Superior temporal gyrus (tissue), 1 donor: ENCODE measurements around the gene CNGA2.

ENCODE experiments used
- DNase-seq: peaks from one replicate; pipeline ENCODE4 v3.0.0-alpha.2; 2016; ENCODE audit errors: extremely low spot score

The CNGA2 gene

DNA sequence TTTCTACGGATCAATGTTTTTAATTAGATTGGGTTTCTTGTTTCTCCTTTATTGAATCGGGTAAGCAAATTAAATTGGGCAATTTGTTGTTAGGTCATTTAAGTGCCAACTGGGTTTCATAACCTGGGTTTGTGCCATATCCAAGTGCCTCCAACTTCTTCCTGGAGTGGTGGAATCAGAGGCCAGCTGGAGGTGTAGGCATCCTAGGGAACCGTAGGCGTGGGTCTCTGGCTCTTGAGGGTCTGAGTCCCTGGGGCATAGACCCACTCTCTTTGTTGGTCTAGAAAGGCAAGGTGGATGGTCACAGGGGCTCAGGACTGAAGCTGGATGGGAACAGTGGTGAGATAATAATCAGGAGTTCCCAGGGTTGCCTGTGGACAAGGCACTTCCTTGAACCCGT lies 18.3 kb downstream of the CNGA2 start:
- DNase-seq = no peak

DNA sequence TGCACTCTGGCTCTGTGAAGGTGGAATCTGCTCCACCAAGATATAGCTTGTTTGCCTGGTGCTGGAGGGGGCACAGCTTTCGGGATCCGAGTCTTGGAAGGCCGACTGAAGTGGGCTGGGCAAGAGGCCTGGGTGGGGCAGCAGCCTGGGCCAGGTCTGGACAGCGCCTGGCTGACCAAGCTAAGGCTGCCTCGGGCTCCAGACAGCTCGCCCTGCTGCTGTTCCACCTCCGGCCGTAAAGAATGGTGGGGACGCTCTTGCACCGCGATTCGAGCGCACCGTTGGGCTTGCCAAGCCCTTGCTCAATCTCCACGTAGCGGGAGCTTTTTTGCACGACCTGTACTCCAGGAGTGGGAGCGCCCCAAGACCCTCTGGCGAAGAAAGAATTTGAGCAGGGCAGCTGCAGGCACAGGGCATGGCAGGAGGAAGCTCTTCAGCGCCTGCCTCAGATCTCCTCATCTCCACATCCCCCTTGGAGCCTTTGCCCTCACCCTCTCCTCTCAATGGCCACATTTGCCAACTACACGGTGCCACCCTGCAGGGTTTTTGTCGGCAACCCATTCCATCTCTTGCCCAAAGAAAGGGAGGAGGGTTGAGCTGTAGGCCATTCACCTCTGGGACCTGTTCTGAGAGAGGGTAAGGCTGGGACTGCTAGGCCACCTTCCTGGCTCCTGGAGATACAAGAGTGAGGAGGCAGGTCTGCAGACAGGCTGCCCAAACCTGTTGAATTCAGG lies 18.9 kb downstream of the CNGA2 start:
- DNase-seq = peak; percentile 67

DNA sequence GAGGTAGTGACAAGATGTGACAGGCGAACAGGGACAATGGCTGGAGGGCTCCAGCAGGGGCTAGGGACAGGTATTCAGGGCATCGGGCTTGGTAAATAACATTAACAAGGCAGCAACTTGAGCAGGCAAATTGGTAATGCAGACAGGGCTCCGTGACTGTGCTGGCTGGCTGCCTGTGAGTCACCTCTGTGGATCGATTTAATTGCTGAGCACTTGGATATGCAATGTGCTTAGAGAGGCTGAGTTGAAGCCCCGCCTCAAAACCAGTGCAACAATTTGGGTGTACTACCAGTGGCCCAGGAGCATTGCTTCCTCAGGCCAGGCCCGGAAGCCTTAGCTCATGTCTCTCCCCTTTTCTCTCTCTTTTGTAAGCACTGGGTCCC lies 19.5 kb downstream of the CNGA2 start:
- DNase-seq = no peak

DNA sequence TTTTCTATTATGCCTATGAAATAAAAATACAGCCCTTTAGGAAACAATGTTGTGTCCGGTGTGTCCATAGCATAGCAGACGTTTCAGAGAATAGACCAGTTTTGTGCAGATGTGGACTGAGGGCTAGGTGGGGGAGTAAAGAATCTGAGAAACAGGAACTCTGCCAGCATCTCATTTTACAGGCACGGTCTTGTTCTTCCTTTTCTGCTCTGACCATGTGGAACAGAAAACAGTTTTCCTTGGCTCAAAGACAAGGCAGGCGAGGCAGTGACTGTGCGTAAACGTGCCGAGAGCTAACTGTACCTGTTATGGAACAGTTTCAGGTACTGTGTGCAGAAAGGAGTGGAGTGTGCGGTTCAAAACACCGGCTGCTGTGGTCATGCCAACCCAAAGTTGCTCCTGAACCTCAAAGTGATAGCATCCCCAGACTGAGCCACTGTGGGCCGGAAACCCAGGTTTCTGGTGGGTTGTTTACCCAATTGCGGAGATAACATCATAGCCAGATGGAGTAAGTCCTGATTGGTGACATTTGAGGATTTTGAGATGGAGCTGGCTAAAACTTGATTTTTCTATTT lies 20.2 kb downstream of the CNGA2 start:
- DNase-seq = no peak

DNA sequence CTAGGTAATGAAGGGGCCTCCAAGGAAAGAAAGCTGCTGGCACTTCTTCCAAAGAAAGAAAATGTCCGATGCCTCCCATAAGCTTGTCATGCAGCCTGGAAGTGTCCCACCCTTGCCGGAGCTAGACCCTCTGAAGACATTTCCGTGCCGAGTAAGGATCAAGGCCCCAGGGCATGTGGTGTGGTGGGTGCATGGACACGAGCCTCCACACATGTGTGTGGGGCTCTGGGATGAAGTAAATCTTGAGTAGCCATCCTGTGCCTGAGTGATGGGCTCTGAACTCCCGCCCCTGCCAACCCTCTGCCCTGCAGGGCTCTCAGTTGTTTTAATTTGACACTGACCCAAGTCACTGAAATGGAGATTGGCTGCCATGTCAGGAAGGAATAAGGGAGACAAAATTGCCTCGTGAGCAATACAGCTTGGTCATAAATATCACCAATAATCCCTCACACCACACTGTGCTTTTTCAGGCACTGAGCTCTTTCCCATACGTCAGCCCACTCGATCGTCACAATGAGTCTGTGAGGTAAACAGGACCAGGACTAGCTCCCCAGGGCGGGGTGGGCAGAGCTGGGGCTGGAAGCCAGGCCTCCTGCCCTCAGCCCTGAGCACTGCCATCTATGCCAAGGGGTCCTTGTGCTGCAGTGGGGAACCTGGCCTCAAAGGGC lies 24.6 kb downstream of the CNGA2 start:
- DNase-seq = no peak

DNA sequence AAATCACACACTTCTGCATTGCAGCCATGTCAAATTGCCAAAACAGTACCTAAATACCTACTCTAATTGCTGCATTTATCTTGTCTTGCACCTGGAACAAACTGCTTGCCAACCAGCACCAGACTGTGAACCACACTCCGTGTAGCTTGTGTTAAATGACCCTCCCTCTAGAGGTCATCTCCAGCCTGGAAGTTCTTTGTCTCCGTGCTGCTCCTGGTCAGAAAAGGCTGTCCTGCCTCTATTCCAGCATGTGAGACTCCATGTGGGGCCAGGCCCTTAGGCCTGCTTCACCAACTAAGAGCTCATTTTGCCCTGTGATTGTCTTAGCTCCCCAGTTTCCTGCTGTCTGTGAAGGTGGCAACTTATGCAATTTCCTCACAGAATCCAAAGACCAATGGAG lies 28.3 kb downstream of the CNGA2 start:
- DNase-seq = no peak

DNA sequence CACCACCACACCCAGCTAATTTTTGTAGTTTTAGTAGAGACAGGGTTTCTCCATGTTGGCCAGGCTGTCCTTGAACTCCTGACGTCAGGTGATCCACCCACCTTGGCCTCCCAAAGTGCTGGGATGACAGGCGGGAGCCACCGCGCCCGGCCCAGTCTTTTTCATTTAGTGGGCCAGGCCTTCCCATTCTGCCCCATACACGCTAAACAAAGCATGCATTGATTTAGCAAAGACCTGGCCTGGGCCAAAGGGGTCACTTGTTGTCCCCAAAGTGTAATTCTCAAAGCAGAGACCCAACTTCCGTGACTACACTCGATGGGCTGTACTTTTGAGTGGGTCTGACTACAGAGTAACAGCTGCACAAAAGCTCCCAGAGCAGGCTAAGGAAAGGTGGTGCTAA lies 29.2 kb downstream of the CNGA2 start:
- DNase-seq = no peak

DNA sequence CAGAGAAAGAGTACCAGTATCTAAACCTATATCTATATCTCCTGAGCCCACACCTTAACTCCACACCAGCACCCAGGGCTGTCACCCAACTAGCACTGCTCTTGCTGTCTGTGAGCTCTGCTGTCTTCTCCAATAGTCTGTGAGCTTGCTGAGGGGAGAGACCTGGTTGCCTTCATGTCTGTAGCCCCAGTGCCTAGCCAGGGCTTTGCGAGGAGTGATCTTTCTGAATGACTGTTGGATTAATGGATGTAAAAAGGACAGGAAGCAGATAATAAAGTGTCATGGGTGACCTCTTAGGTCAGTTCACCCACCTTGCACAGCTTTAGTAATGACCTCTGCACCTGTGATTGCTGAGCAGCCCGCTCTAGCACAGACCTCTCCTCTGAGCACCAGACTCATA lies 30.5 kb downstream of the CNGA2 start:
- no peak for DNase-seq

DNA sequence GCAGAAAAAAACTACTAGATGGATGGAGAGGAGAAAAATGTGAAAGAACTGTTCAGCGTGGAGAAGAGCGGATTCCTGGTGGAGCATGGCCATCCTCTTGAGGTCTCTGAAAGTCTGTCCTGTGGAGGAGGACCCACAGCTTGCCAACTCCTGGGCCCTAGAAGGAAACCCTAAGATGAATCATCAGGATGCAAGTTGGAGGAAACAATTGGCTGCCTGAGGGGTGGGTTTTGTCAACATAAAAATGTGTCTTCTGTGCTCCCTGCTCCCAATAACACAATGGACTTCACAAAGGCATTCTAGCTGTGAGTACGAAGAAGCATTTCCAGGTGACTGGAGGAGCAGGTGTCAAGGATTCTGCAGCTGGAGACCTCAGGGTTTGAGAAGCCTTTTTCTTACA lies 37.2 kb downstream of the CNGA2 start:
- no peak for DNase-seq

DNA sequence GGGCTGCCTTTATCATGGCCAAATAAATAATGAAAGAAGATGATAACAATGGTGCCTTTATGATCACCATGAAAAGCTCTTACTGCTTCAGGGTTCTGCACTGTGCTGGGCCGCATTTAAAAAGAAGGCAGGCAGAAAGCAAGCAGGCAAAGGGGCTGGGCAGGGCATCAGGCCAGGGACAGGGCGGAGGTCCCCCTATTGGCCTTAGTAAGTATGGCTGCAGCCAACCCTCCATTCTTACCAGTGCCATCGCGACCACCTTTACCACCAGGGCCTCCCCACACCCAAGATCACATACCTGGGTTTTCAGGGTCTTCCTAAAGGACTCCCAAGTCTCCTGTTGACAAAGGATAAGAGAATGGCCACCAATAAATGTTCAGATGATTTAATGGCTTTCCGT lies 38.9 kb downstream of the CNGA2 start:
- no peak for DNase-seq

DNA sequence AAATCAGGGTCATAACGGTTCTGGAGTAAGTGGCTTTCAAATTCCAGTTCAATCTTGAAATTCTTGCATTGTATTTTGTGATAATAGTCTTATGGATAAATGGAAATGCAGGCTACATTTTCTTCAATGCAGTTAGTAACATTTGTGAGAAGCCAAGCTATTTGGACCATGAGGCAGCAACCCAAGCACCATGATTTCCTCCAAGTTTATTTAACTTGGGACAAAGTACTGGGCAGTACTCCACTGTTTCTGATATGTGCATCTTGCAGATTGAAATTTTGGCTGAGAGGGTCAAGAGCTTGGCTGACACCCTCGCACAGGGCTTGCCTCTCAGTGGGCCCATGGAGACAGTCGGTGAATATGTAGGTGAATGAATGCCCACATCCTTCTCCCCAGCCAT lies 39.9 kb downstream of the CNGA2 start:
- DNase-seq = no peak

DNA sequence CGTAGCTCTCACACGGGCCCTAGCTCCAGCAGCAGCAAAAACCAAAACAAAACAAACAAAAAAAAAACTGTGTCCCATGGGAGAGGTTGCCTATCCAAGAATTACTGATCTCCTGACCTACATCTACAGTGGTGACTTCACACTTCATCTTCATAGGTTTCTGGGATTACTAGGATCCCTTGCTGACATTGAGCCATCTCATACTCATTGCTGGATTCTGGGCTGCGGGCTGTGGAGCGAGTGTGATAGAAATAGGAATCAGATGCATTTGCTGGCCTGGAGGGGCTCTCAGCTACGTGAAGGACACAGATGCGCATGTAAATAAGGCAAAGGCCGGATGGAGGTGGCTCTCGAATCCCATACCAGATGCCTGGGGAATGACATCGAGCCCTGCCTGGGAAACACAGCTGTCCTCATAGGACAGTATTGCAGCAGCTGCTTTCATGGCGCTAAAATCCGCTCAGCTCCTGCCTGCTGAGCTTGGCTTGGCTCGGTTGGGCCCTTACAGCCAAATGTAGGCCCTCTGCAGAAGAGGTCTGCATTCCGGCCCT lies 41.7 kb downstream of the CNGA2 start:
- DNase-seq = no peak

DNA sequence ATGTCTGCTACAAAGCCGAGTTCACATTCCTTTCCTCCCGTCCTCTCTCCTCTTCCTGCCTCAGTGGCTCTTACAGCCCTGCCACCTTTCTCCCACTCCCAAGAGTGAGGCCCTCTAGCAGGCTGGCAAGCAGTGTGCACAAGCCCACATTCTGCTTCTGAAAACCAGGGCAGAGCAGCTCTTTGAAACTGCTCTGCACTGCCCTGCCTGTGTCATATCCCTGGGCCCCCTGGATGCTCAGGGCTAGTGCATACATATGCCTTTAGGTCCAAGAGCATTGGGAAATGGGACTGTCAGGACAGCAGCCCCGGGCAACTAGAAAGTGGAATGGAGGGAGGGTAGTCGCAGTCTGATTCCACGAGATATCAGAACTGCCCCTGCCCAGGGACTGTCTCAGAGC lies 42.4 kb downstream of the CNGA2 start:
- no peak for DNase-seq

DNA sequence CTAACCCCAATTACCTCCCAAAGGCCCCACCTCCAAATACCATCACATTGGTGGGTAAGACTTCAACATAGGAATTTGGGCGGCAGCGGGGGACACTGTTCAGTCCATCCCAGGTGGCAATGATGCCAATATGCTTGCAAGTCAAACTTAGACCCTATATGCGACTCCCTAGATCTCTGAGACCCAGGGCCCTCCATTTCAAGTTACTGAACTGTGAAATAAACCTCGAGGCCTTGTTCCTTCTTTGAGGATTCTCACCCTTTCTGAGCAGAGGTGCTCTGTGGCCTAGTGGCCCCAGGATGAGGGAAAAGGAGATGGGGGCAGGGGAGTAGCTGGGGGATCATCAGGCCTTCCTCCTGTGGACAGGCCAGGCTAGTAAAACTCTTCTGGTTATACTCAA lies 44.7 kb downstream of the CNGA2 start:
- DNase-seq = no peak

DNA sequence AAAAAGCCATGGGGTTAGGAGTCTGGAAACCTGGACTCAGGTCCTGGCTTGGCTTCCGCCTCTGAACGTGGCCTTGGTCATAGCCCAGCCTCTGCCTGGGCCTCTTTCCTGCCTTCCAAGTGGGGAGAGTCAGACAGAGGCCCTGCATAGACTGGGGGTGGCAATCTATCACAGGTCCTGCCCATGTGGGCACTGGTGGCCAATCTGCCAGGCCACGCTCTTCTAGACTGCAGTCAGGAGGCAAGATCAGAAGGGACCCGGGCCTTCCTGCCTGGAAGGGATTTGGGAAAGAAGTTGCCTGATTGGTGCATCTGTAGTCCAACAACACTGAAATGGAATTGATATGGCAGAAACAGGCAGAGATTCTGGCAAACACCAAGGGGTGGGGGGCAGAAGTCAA lies 46.1 kb downstream of the CNGA2 start:
- DNase-seq = no peak

DNA sequence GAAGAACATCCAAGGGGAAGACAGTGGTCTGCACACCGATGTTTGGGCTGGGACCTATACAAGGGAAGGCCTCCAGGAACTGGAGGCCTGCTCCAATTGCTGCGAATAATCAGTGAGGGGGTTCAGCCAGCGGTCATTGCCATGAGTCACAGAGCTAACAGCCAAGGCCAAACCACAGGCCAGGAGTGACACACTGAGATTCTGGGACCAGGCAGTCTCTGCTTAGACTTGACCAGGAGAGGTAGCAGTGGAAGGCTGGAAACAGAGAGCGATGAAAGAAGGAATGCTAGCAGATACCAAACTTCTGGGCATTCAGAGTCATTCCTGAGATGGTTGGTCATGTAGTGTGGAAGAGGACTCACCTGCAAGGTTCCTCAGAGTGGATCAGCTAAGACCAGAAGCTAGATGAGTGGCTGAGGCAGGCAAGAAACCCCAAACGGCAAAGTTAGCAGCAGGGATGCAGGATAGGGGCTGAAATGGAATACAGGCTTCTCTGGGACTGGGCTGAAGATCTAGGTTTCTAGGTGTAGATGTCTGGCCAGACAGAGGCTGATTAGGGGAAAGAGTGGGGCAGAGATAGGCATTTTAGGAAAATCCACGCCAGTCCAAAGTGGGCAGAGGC lies 54.7 kb downstream of the CNGA2 start:
- no peak for DNase-seq

DNA sequence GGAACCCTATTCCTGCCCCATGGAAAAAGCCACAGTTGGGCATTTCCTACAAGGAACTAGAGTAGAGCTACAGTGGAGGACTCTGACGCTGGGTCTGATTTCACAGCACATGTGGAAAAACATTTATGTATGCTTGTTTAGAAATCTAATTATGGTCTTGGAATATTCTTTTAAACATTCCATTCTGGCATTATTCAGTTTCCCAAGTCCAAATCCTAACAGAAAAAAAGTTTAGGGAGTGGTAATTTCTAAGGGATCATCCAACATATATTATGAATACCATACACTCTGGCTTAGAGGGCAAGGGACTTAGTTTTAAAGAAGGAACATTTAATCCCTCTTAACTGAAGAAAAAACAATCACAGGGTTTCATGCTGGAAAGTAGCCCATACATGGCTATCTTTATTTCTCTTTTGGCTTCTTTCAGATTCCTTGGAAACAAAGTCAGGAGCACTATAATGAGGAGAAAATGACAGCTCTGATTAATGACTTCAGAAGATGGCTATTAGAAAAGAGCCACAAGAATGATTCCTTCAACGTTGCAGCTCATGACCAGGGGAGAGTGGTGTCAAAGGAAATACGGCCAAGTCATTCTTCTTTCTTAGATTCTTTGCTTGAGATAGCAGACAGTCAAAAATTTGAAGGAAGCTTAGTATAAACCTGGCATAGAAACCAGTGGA lies 56.1 kb downstream of the CNGA2 start:
- DNase-seq = no peak

DNA sequence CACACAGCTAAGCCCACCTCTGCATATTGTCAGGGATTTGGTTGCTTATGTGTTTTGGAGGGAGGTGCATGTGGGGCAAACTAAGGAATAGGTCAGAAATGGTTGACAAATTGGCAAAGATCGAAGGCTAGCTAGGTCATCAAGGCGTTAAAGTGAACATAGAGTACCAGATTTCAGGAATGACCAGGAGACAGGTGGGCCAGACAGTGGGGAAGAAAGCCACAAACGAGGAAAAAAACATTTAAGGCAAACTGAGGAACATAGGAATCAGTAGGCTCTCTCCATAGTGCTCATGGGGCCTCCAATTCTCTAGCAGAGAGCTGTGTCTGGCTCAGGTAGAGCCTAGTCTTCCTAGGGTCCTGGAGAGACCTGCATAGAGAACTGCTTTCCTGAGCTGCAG lies 57.4 kb downstream of the CNGA2 start:
- no peak for DNase-seq

DNA sequence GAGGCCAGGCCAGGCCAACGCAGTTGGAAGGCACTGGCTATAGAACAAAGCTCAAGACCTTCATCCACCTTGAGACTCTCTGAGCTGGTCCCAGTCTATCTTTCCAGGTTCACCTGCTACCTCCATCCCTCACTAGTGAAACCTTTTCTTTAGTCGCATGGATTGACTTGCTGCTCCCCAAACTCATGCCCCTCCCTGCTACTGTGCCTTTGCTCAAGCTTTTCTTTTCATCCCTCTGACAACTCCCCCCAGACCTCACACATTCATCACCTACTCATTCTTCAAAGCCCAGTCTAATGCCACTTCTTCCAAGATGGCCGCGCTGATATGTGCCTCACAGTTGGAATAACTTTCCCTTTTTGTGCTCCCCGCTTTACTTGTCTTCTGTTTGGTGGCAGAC lies 58.0 kb downstream of the CNGA2 start:
- DNase-seq = no peak

DNA sequence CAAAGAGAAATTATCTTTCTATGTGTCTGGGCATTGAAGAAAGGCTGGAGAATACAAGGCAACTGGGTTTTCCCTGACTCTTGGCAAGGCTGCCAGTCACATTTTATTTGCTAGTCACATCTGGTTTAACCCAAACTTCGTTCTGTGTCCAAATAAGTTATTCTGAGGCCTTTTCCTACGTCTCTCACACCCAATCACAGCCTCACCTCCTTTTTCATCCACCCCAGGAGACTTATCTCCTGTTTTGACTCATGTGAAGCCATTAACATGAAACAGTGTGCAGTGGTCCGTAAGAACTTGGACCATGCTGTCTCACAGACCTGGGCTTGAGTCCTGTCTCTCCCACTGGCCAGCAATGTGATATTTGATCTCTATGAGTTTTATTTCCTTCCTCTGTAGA lies 59.3 kb downstream of the CNGA2 start:
- DNase-seq = no peak
